IMR-90 (cell line): Measurements from ENCODE around the gene RASSF3. TPM values are rescaled to one million over a fixed set of nuclear protein-coding genes. Genes with fewer than 3 reads are reported as not detected.

Source experiments
- ATAC-seq: fragments of 200-7000 bp; cut with Tn5 transposase; 2 replicates; pipeline ENCODE4 v1.9.1; 2020; ENCODE audit warnings: low read depth, mild to moderate bottlenecking, moderate library complexity
- BruUV-seq: library from RNA; stranded (reverse); fragments of 400-500 nt; replicated peaks from 2 replicates; lab custom pipeline; 2021; lab: Mats Ljungman, UMichigan
- CTCF ChIA-PET: fragments of 300-600 bp; formaldehyde crosslinking; extraction: SDS; loops from one replicate; lab custom pipeline; 2021; ENCODE audit warnings: antibody characterized with exemption; lab: Yijun Ruan, JAX
- POLR2A ChIA-PET: fragments of 300-600 bp; sonication (Branson Sonifier 250); formaldehyde crosslinking; loops from one replicate; lab custom pipeline; 2022; ENCODE audit warnings: antibody characterized with exemption; ENCODE audit not compliant: unreplicated experiment; lab: Charles Lee
- DNase-seq: peaks from one replicate; pipeline ENCODE4 v3.0.0; 2013
- H2AFZ ChIP-seq: replicated peaks from 2 replicates; pipeline ENCODE3; 2013; ENCODE audit warnings: low read length, mild to moderate bottlenecking; ENCODE audit not compliant: poor library complexity
- H2AK5ac ChIP-seq: 2 replicates; pipeline ENCODE4 v1.6.1; 2013; ENCODE audit warnings: low read depth, low read length, inconsistent platforms
- H2AK9ac ChIP-seq: replicated peaks from 2 replicates; pipeline ENCODE3; 2013; ENCODE audit warnings: mild to moderate bottlenecking, low read depth, low read length, moderate library complexity; ENCODE audit not compliant: poor library complexity
- H2BK120ac ChIP-seq: 2 replicates; pipeline ENCODE4 v1.6.1; 2013; ENCODE audit warnings: low read depth, low read length, inconsistent platforms
- H2BK15ac ChIP-seq: 3 replicates; pipeline ENCODE4 v1.6.1; 2013; ENCODE audit warnings: low read depth, low read length, inconsistent platforms
- H2BK20ac ChIP-seq: 2 replicates; pipeline ENCODE4 v1.6.1; 2013; ENCODE audit warnings: low read depth, mild to moderate bottlenecking, inconsistent platforms, low read length, moderate library complexity
- H2BK5ac ChIP-seq: 2 replicates; pipeline ENCODE4 v1.6.1; 2013; ENCODE audit warnings: mild to moderate bottlenecking, low read depth, low read length, inconsistent platforms; ENCODE audit not compliant: poor library complexity, severe bottlenecking
- H3K14ac ChIP-seq: replicated peaks from 2 replicates; pipeline ENCODE4 v1.6.1; 2013; ENCODE audit warnings: low read depth, low read length, inconsistent platforms
- H3K18ac ChIP-seq: 2 replicates; pipeline ENCODE4 v1.6.1; 2013; ENCODE audit warnings: low read depth, low read length, control low read depth
- H3K23ac ChIP-seq: 2 replicates; pipeline ENCODE4 v1.6.1; 2013; ENCODE audit warnings: low read depth, low read length, inconsistent platforms
- H3K27ac ChIP-seq: 2 replicates; pipeline ENCODE4 v1.5.1; 2013; ENCODE audit warnings: mild to moderate bottlenecking, control low read depth, low read length; ENCODE audit not compliant: insufficient read depth
- H3K27me3 ChIP-seq: 2 replicates; pipeline ENCODE4 v1.6.1; 2013; ENCODE audit warnings: low read length; ENCODE audit not compliant: control insufficient read depth, insufficient read depth
- H3K36me3 ChIP-seq: 2 replicates; pipeline ENCODE4 v1.6.1; 2013; ENCODE audit warnings: low read length, mixed read lengths; ENCODE audit not compliant: control insufficient read depth, insufficient read depth
- H3K4ac ChIP-seq: 2 replicates; pipeline ENCODE4 v1.6.1; 2013; ENCODE audit warnings: low read depth, low read length, inconsistent platforms
- H3K4me1 ChIP-seq: 2 replicates; pipeline ENCODE4 v1.6.1; 2013; ENCODE audit warnings: low read length, mixed read lengths; ENCODE audit not compliant: control insufficient read depth, insufficient read depth
- H3K4me2 ChIP-seq: 2 replicates; pipeline ENCODE4 v1.6.1; 2013; ENCODE audit warnings: low read depth, mild to moderate bottlenecking, control low read depth, low read length, moderate library complexity
- H3K4me3 ChIP-seq: 2 replicates; pipeline ENCODE4 v1.5.1; 2013; ENCODE audit warnings: low read depth, mild to moderate bottlenecking, control low read depth, low read length, moderate library complexity; ENCODE audit not compliant: insufficient read depth
- H3K56ac ChIP-seq: 2 replicates; pipeline ENCODE4 v1.6.1; 2013; ENCODE audit warnings: low read length, inconsistent platforms; ENCODE audit not compliant: insufficient read depth; ENCODE audit errors: extremely low read depth
- H3K79me1 ChIP-seq, 2 experiments: 2 replicates each; pipeline ENCODE4 v1.6.1; 2013; ENCODE audit warnings: low read length in 2 of 2, inconsistent platforms in 1 of 2, low read depth in 1 of 2
- H3K9ac ChIP-seq: 2 replicates; pipeline ENCODE4 v1.6.1; 2013; ENCODE audit warnings: low read depth, low read length, control low read depth
- H3K9me1 ChIP-seq: 2 replicates; pipeline ENCODE4 v1.6.1; 2013; ENCODE audit warnings: low read length, inconsistent platforms; ENCODE audit not compliant: insufficient read depth
- H3K9me3 ChIP-seq: 2 replicates; pipeline ENCODE4 v1.6.1; 2013; ENCODE audit warnings: low read length; ENCODE audit not compliant: control insufficient read depth, insufficient read depth
- H4K20me1 ChIP-seq: 2 replicates; pipeline ENCODE4 v1.6.1; 2013; ENCODE audit warnings: low read length, inconsistent platforms; ENCODE audit not compliant: insufficient read depth
- H4K5ac ChIP-seq: 2 replicates; pipeline ENCODE4 v1.6.1; 2013; ENCODE audit warnings: mild to moderate bottlenecking, low read depth, low read length, control low read depth
- H4K8ac ChIP-seq, 2 experiments: 2 replicates each; pipeline ENCODE4 v1.6.1; 2013; ENCODE audit warnings: low read depth in 2 of 2, low read length in 2 of 2, control low read depth in 1 of 2, inconsistent platforms in 1 of 2
- H4K91ac ChIP-seq: 2 replicates; pipeline ENCODE4 v1.6.1; 2013; ENCODE audit warnings: low read depth, low read length, inconsistent platforms; ENCODE audit not compliant: insufficient read depth
- BHLHE40 ChIP-seq: fragments of 150-350 bp; IDR thresholded peaks from 2 replicates; pipeline ENCODE4 v1.6.1; 2016; ENCODE audit warnings: mild to moderate bottlenecking, low read depth, low read length
- CEBPB ChIP-seq: IDR thresholded peaks from 2 replicates; pipeline ENCODE4 v1.6.1; 2012; ENCODE audit warnings: low read depth, low read length, improper control_type of control experiment
- CHD1 ChIP-seq: IDR thresholded peaks from 2 replicates; pipeline ENCODE4 v1.6.1; 2012; ENCODE audit warnings: low read depth, low read length, improper control_type of control experiment
- MAFK ChIP-seq: IDR thresholded peaks from 2 replicates; pipeline ENCODE4 v1.6.1; 2012; ENCODE audit warnings: low read depth, low read length, improper control_type of control experiment
- MAZ ChIP-seq: IDR thresholded peaks from 2 replicates; pipeline ENCODE4 v1.6.1; 2012; ENCODE audit warnings: low read depth, mild to moderate bottlenecking, low read length, improper control_type of control experiment, moderate library complexity, borderline replicate concordance
- MXI1 ChIP-seq: IDR thresholded peaks from 2 replicates; pipeline ENCODE4 v1.6.1; 2012; ENCODE audit warnings: low read depth, mild to moderate bottlenecking, low read length, moderate library complexity, borderline replicate concordance
- NFE2L2 ChIP-seq: fragments of 150-350 bp; IDR thresholded peaks from 2 replicates; pipeline ENCODE4 v1.6.1; 2016; ENCODE audit warnings: low read depth, mild to moderate bottlenecking, low read length
- POLR2A ChIP-seq: IDR thresholded peaks from 2 replicates; pipeline ENCODE4 v1.6.1; 2012; ENCODE audit warnings: mild to moderate bottlenecking, low read depth, low read length
- RCOR1 ChIP-seq: IDR thresholded peaks from 2 replicates; pipeline ENCODE4 v1.6.1; 2012; ENCODE audit warnings: mild to moderate bottlenecking, low read length, improper control_type of control experiment; ENCODE audit not compliant: insufficient replicate concordance
- RFX5 ChIP-seq: IDR thresholded peaks from 2 replicates; pipeline ENCODE4 v1.8.0; 2012; ENCODE audit warnings: low read depth, mild to moderate bottlenecking, low read length, moderate library complexity
- SMC3 ChIP-seq: fragments of 150-350 bp; IDR thresholded peaks from 2 replicates; pipeline ENCODE4 v1.6.1; 2016; ENCODE audit warnings: low read depth, mild to moderate bottlenecking, antibody characterized with exemption, low read length, moderate library complexity
- WGBS, 2 experiments: methylation state at CpG; one replicate each; pipeline versions ENCODE4 v1.1.5 to v1.1.7; 2013; ENCODE audit warnings: missing lambda C conversion rate in 2 of 2; ENCODE audit not compliant: insufficient read length in 1 of 2; ENCODE audit errors: extremely low coverage in 2 of 2; 5-methylcytosine and 5-hydroxymethylcytosine counted together
- dilution Hi-C: fragments of 300-500 bp; cut with HindIII; formaldehyde crosslinking; loops from one replicate; pipeline ENCODE4 v1.14.3; 2018; ENCODE audit warnings: low sequenced_read_pairs; ENCODE audit not compliant: unreplicated experiment
- in situ Hi-C: fragments of 300-500 bp; cut with MboI; formaldehyde crosslinking; loops from 3 replicates; pipeline ENCODE4 v1.14.3; 2019; ENCODE audit warnings: low sequenced_read_pairs, inconsistent platforms, mixed read lengths
- intact Hi-C: fragments of 100-400 bp; cut with micrococcal nuclease; formaldehyde crosslinking; loops from 2 replicates; pipeline ENCODE4 v1.10.0; 2022
- polyA plus RNA-seq, 3 experiments: library from polyadenylated mRNA; depleted of rRNA; stranded (reverse); fragments of >200 nt; gene quantifications; 2 replicates each; pipeline ENCODE4 v1.2.3, GENCODE V29; 2012; ENCODE audit warnings: low replicate concordance in 1 of 3
- total RNA-seq: library from RNA; depleted of rRNA; stranded (reverse); fragments of >200 nt; gene quantifications from 2 replicates; pipeline ENCODE4 v1.2.3, GENCODE V29; 2012
- TF ChIP-seq, protein P1 (sequence below): conservative IDR thresholded peaks from 2 replicates; pipeline ENCODE4 v1.5.1; 2012; ENCODE audit warnings: mild to moderate bottlenecking, low read depth, low read length, improper control_type of control experiment
- TF ChIP-seq, protein P2 (sequence below): fragments of 150-350 bp; IDR thresholded peaks from 2 replicates; pipeline ENCODE4 v1.6.1; 2016; ENCODE audit warnings: low read depth, mild to moderate bottlenecking, low read length, moderate library complexity, borderline replicate concordance
- TF ChIP-seq, protein P3 (sequence below): fragments of 150-350 bp; IDR thresholded peaks from 2 replicates; pipeline ENCODE4 v1.6.1; 2017; ENCODE audit warnings: mild to moderate bottlenecking, antibody characterized with exemption, low read length, low read depth

The RASSF3 gene
- total and polyA plus RNA-seq, 2 of the 4 experiments (the other 2 are of a cell fraction): 18.7 to 39.3 TPM

- Histone ChIP-seq H3K18ac (no peak overlapping the region), H4K5ac (no peak overlapping the region), H4K8ac (no peak overlapping the region), H3K56ac (no peak overlapping the region), H3K4me3 (no peak overlapping the region), H3K27ac (no peak overlapping the region), H3K79me1 (peaks cover 27 to 86% of the 10 kb centered on the region in 2 experiments), H3K14ac (no peak overlapping the region), H3K9ac (no peak overlapping the region), H2AK9ac (no peak overlapping the region), H2BK15ac (no peak overlapping the region), H3K27me3 (no peaks in the 10 kb centered on the region), H3K4me1 (peaks cover 11% of the 10 kb centered on the region), H2BK120ac (no peak overlapping the region), H4K20me1 (peaks cover 31% of the 10 kb centered on the region; the same call in 1 of the 2 replicates), H3K4me2 (no peak overlapping the region), H2AK5ac (no peak overlapping the region), H2AFZ (no peak overlapping the region), H2BK5ac (no peak overlapping the region), H3K4ac (no peak overlapping the region), H3K9me1 (peaks cover 16% of the 10 kb centered on the region), H4K91ac (no peak overlapping the region), H2BK20ac (no peak overlapping the region), H3K9me3 (no peaks in the 10 kb centered on the region), H3K36me3 (peaks cover under 1% of the 10 kb centered on the region; the same call in 1 of the 2 replicates), H3K23ac (no peak overlapping the region)
- ChIA-PET POLR2A (no interaction called here), CTCF (interaction anchor here (0.6 kb wide), 1 partner anchor 91 kb away, joined by 3 read pairs; no protein-coding TSS in a partner anchor)
- no TSS peak for BruUV-seq
- no peak for ATAC-seq
- intact Hi-C loops: no loop called here
- dilution Hi-C loops: no loop called here
- in situ Hi-C loops: no loop called here
- no peak for TF ChIP-seq MXI1
- TF ChIP-seq CHD1: no peak
- no peak for TF ChIP-seq POLR2A
- TF ChIP-seq, protein P1, sequence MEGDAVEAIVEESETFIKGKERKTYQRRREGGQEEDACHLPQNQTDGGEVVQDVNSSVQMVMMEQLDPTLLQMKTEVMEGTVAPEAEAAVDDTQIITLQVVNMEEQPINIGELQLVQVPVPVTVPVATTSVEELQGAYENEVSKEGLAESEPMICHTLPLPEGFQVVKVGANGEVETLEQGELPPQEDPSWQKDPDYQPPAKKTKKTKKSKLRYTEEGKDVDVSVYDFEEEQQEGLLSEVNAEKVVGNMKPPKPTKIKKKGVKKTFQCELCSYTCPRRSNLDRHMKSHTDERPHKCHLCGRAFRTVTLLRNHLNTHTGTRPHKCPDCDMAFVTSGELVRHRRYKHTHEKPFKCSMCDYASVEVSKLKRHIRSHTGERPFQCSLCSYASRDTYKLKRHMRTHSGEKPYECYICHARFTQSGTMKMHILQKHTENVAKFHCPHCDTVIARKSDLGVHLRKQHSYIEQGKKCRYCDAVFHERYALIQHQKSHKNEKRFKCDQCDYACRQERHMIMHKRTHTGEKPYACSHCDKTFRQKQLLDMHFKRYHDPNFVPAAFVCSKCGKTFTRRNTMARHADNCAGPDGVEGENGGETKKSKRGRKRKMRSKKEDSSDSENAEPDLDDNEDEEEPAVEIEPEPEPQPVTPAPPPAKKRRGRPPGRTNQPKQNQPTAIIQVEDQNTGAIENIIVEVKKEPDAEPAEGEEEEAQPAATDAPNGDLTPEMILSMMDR: no peak
- TF ChIP-seq MAZ: no peak
- TF ChIP-seq MAFK: no peak
- TF ChIP-seq RFX5: no peak
- TF ChIP-seq NFE2L2: no peak
- TF ChIP-seq SMC3: no peak
- TF ChIP-seq BHLHE40: no peak
- TF ChIP-seq, protein P2, sequence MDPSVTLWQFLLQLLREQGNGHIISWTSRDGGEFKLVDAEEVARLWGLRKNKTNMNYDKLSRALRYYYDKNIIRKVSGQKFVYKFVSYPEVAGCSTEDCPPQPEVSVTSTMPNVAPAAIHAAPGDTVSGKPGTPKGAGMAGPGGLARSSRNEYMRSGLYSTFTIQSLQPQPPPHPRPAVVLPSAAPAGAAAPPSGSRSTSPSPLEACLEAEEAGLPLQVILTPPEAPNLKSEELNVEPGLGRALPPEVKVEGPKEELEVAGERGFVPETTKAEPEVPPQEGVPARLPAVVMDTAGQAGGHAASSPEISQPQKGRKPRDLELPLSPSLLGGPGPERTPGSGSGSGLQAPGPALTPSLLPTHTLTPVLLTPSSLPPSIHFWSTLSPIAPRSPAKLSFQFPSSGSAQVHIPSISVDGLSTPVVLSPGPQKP: no peak
- no peak for TF ChIP-seq CEBPB
- no peak for TF ChIP-seq RCOR1
- TF ChIP-seq, protein P3, sequence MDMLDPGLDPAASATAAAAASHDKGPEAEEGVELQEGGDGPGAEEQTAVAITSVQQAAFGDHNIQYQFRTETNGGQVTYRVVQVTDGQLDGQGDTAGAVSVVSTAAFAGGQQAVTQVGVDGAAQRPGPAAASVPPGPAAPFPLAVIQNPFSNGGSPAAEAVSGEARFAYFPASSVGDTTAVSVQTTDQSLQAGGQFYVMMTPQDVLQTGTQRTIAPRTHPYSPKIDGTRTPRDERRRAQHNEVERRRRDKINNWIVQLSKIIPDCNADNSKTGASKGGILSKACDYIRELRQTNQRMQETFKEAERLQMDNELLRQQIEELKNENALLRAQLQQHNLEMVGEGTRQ: no peak
- no peak for DNase-seq
- 90% methylated on average over 4 of the region's 4 CpGs; no CpG with 5 or more reads in 1 of the 2 experiments for WGBS, 2 experiments
Measured at GRCh38 chr12:64680235-64680634, 69.9 kb downstream of the RASSF3 start.
